ENCODE data around the gene BRD1.

Gene BRD1

GRCh38 chr22:49751966-49752597 is 75.6 kb downstream of the BRD1 start:
- no peak for DNase-seq (ENCODE audit: low spot score)

- DNase-seq (ENCODE audit: low spot score): no peak
These were observed 76.2 kb downstream of the BRD1 start for GRCh38 chr22:49751318-49751965.

- no peak for DNase-seq (ENCODE audit: low spot score)
These were observed 77.7 kb downstream of the BRD1 start for GRCh38 chr22:49749885-49750510.

GRCh38 chr22:49749227-49749626 is 78.4 kb downstream of the BRD1 start:
- no peak for DNase-seq (ENCODE audit: low spot score)

GRCh38 chr22:49748514-49748913 is 79.2 kb downstream of the BRD1 start:
- DNase-seq (ENCODE audit: low spot score): no peak

- DNase-seq (ENCODE audit: low spot score): no peak
These were observed 80.0 kb downstream of the BRD1 start for GRCh38 chr22:49747716-49748115.

GRCh38 chr22:49747130-49747529 is 80.5 kb downstream of the BRD1 start:
- DNase-seq (ENCODE audit: low spot score): no peak

GRCh38 chr22:49746065-49746464 is 81.6 kb downstream of the BRD1 start:
- DNase-seq (ENCODE audit: low spot score): no peak

GRCh38 chr22:49740242-49740641 is 87.4 kb downstream of the BRD1 start:
- no peak for DNase-seq (ENCODE audit: low spot score)

- no peak for DNase-seq (ENCODE audit: low spot score)
These were observed 88.5 kb downstream of the BRD1 start for GRCh38 chr22:49739138-49739537.

- no peak for DNase-seq (ENCODE audit: low spot score)
These were observed 89.1 kb downstream of the BRD1 start for GRCh38 chr22:49738566-49738965.

GRCh38 chr22:49738006-49738405 is 89.7 kb downstream of the BRD1 start:
- no peak for DNase-seq (ENCODE audit: low spot score)

GRCh38 chr22:49737101-49737551 is 90.5 kb downstream of the BRD1 start:
- DNase-seq (ENCODE audit: low spot score): no peak

- DNase-seq (ENCODE audit: low spot score): no peak
These were observed 91.1 kb downstream of the BRD1 start for GRCh38 chr22:49736538-49736937.

- no peak for DNase-seq (ENCODE audit: low spot score)
These were observed 91.7 kb downstream of the BRD1 start for GRCh38 chr22:49735901-49736421.

GRCh38 chr22:49735411-49735900 is 92.2 kb downstream of the BRD1 start:
- no peak for DNase-seq (ENCODE audit: low spot score)

GRCh38 chr22:49734882-49735281 is 92.8 kb downstream of the BRD1 start:
- DNase-seq (ENCODE audit: low spot score): no peak

- DNase-seq (ENCODE audit: low spot score): no peak
These were observed 93.3 kb downstream of the BRD1 start for GRCh38 chr22:49734390-49734789.

GRCh38 chr22:49733631-49734030 is 94.0 kb downstream of the BRD1 start:
- no peak for DNase-seq (ENCODE audit: low spot score)

GRCh38 chr22:49730656-49731055 is 97.0 kb downstream of the BRD1 start:
- DNase-seq (ENCODE audit: low spot score): no peak

- no peak for DNase-seq (ENCODE audit: low spot score)
These were observed 99.0 kb downstream of the BRD1 start for GRCh38 chr22:49728570-49729271.

- DNase-seq (ENCODE audit: low spot score): no peak
These were observed 99.6 kb downstream of the BRD1 start for GRCh38 chr22:49727881-49728569.
